Measurements from ENCODE around the gene GNG12. TPM values are rescaled to one million over a fixed set of nuclear protein-coding genes. Genes with fewer than 3 reads are reported as not detected.

Gene GNG12
- total and polyA plus RNA-seq, 12 donors = 15.3 to 121 (median 84.7) TPM

DNA sequence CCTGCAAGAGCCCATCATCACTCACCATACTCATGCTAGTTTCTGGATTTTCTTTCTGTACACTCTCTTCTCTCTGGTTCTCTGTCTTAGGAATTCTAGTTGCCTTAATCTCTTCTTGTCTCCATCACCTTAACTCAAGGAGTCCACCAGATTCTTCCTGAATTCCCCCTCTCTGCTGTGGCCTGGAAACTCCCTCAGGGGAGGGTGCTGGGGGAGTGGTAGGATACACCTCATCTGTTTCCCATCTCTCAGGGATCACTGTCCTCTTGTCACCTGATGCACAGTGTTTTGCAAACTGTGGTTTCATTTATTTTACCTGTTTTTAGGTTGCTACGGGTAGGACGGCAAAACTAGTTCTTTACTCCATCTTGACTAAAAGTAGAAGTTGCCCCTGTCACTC is 6.6 kb upstream of the GNG12 start:
- 92 to 98% (median 94%) methylated on average over 2 of the region's 2 CpGs for WGBS, 4 donors
- Histone ChIP-seq H3K27ac (peak overlapping the region in 4 of 5 donors; percentile 11 to 81 (median 50)), H3K4me3 (no peak overlapping the region), H3K36me3 (replicated peaks in 1 of 2) (no peaks in the 10 kb centered on the region), H3K4me1 (replicated peaks in 1 of 2) (peaks cover 35 to 49% of the 10 kb centered on the region in 2 donors), H3K27me3 (no peaks in the 10 kb centered on the region), H3K9me3 (replicated peaks in 1 of 3) (no peaks in the 10 kb centered on the region)
- intact Hi-C loops (cut with DNase I) = no loop called here
- TF ChIP-seq, protein P1, sequence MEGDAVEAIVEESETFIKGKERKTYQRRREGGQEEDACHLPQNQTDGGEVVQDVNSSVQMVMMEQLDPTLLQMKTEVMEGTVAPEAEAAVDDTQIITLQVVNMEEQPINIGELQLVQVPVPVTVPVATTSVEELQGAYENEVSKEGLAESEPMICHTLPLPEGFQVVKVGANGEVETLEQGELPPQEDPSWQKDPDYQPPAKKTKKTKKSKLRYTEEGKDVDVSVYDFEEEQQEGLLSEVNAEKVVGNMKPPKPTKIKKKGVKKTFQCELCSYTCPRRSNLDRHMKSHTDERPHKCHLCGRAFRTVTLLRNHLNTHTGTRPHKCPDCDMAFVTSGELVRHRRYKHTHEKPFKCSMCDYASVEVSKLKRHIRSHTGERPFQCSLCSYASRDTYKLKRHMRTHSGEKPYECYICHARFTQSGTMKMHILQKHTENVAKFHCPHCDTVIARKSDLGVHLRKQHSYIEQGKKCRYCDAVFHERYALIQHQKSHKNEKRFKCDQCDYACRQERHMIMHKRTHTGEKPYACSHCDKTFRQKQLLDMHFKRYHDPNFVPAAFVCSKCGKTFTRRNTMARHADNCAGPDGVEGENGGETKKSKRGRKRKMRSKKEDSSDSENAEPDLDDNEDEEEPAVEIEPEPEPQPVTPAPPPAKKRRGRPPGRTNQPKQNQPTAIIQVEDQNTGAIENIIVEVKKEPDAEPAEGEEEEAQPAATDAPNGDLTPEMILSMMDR (IDR thresholded peaks at IDR 0.05) = no peak
- no peak for TF ChIP-seq POLR2A (IDR thresholded peaks at IDR 0.05)
- no peak for DNase-seq

DNA sequence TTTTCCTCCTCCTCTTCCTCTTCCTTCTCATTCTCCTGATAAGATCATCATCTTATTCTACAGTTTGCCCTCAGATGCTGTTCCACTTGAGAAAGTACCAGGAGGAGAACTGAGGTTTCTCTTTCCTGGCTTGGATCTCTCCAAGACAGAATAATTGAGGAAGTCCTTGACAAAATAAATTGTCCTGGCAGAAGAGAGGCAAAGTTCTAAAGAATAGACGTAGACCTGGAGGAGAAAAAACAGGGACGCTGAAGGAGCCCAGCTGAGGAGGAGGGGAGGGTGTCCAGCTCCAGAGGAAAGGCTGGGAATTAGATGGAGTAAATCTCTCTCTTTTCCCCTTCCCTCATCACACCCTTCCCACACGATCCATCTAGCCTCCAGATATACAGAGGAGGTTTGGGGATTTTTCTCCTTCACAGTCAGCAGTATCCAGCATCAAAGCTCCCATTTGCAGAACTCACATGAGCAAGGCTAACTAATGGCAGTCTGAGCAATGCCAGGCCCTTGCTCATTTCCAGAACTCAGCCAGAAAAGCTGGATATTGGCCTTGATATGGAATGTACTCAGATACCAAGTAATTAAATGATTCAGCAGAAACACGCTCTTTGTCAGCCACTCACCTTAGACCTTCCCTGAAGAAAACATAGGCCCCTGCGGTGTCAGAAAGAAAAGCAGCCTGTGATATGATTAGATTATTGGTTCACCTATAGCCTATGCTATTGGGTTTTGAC is 5.1 kb upstream of the GNG12 start:
- 28 to 33% (median 32%) methylated on average over 5 of the region's 5 CpGs for WGBS, 4 donors
- intact Hi-C loops (cut with DNase I) = no loop called here
- no peak for TF ChIP-seq POLR2A (IDR thresholded peaks at IDR 0.05)
- TF ChIP-seq, protein P1 (IDR thresholded peaks at IDR 0.05) = no peak
- peak overlapping the region; percentile 65 to 73 (median 67) for H3K27ac ChIP-seq
- no peak overlapping the region for H3K4me3 ChIP-seq
- H3K27me3 ChIP-seq = no peaks in the 10 kb centered on the region
- no peaks in the 10 kb centered on the region for H3K36me3 ChIP-seq (replicated peaks in 1 of 2)
- H3K9me3 ChIP-seq (replicated peaks in 1 of 3) = no peaks in the 10 kb centered on the region
- DNase-seq = peak; percentile 33 to 85 (median 67)
- peaks cover 35 to 57% of the 10 kb centered on the region in 2 donors for H3K4me1 ChIP-seq (replicated peaks in 1 of 2)

DNA sequence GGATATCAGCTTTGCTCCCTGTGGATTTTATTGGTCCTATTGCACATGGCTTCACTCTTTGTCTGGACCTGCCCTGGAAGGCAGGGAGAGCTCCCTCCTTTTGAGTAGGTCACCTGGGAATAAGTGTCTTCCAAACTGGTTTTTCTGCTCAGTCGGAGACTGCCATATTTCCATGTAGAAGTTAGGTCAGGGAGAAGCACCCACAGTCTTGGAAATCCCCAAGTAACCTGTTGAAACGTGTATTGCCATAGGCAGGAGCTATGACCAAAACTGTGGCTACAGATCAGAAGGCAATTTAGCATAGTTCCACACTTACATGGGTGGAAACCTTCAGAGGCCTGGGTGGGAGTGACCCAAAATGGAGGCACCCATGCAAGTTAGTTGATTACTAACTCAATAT is 3.5 kb upstream of the GNG12 start:
- no peaks in the 10 kb centered on the region for H3K27me3 ChIP-seq
- H3K27ac ChIP-seq = peak overlapping the region in 1 of 5 donors; percentile 3
- H3K9me3 ChIP-seq (replicated peaks in 1 of 3) = no peaks in the 10 kb centered on the region
- 79 to 100% (median 90%) methylated on average over 2 of the region's 2 CpGs for WGBS, 4 donors
- H3K36me3 ChIP-seq (replicated peaks in 1 of 2) = no peaks in the 10 kb centered on the region
- DNase-seq = no peak
- TF ChIP-seq, protein P1 (IDR thresholded peaks at IDR 0.05) = no peak
- TF ChIP-seq POLR2A (IDR thresholded peaks at IDR 0.05) = no peak
- intact Hi-C loops (cut with DNase I) = no loop called here
- no peak overlapping the region for H3K4me3 ChIP-seq
- H3K4me1 ChIP-seq (replicated peaks in 1 of 2) = peaks cover 35 to 57% of the 10 kb centered on the region in 2 donors

DNA sequence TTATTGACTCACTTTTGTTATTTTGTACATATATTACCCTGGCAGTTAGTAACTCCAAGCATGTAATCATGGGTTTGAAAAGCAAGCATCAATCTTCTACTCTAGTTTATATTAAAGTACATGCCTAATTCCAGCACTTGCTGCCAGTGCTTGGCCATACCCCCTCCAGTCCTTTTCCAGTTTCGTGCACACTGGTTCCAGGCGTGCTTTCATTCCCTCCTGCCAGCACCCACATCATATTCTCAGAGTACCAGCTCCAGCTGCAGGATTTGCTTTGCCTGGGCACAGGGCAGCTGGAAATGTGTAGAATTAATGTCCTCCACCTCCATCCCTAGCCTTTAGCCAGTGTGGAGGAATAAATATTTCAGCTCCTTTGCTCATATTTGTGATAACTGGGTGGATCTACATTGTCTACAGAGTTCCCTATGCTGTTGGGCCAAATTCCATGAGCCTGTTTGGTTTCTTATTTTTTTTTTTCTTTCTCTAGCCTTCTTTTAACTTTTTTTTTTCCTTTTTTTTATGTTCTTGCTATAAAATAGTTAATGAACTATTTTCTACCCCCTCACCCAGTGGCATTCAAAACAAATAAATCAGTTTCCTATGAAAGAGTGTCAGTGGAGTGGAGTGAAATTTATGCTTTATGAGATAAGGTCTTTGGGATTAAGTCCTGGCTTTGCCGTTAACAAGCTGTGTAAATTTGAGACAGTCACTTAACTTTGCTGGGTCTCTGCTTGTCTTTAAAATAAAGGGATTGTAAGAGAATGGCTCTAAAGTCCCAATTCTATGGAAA is 2.6 kb upstream of the GNG12 start:
- H3K4me3 ChIP-seq = no peak overlapping the region
- 50 to 61% (median 54%) methylated on average over 3 of the region's 3 CpGs for WGBS, 4 donors
- H3K27me3 ChIP-seq = no peaks in the 10 kb centered on the region
- no peaks in the 10 kb centered on the region for H3K9me3 ChIP-seq (replicated peaks in 1 of 3)
- TF ChIP-seq, protein P1 (IDR thresholded peaks at IDR 0.05) = no peak
- TF ChIP-seq POLR2A (IDR thresholded peaks at IDR 0.05) = no peak
- no peaks in the 10 kb centered on the region for H3K36me3 ChIP-seq (replicated peaks in 1 of 2)
- intact Hi-C loops (cut with DNase I) = no loop called here
- DNase-seq = no peak
- no peak overlapping the region for H3K27ac ChIP-seq
- H3K4me1 ChIP-seq (replicated peaks in 1 of 2) = peaks cover 35 to 66% of the 10 kb centered on the region in 2 donors

Measured in adrenal gland (tissue), 12 donors.